T-helper 22 cell (primary cell): ENCODE data around the gene SLC16A5.
"Not testable (repeated sequence)": the region's sequence is repeated elsewhere in the genome, so short reads cannot be mapped to it uniquely, and the experiment has no call there.

Experiments used
- DNase-seq: peaks from one replicate; pipeline ENCODE4 v3.0.0-alpha.2; 2020; ENCODE audit warnings: low read depth

The SLC16A5 gene

DNA sequence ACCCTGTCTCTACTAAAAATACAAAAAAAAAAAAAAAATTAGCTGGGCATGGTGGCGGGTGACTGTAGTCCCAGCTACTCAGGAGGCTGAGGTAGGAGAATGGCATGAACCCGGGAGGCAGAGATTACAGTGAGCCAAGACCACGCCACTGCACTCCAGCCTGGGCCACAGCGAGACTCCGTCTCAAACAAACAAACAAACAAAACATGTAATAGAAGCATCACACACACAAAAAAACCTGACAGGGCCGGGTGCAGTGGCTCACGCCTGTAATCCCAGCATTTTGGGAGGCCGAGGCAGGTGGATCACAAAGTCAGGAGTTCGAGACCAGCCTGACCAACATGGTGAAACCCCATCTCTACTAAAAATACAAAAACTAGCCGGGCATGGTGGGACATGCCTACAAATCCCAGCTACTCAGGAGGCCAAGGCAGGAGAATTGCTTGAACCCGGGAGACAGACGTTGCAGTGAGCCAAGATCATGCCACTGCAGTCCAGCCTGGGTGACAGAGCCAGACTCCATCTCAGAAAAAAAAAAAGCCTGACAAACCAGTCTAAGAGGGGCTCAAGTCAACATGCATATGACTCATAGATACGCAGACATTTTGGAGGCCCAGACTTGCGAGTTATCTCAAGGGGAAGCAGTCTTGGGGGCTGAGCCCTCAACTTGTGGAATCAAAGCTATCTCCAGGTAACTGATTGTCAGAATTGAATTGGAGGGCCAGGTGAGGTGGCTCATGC is 46.0 kb downstream of the SLC16A5 start:
- DNase-seq: not testable (repeated sequence)

DNA sequence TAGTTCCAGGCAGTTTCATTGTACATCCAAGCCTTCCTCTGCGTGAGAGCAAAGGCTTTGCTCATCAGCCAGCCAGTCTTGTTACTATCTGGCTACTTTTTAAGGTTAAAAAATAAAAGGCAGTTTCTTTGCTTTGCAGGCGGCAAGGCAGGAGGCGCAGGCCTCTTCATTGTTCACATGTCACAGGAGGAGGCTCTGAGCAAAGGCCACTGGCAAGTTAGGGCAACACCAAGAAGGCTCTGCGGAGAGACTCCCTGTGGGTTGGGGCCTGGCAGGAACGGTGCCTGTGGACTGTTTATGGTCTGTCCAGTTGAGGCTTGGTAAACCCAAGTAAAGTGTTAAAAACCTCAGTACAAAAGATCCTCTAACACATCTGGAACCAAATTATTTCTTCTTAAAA is 47.7 kb downstream of the SLC16A5 start:
- DNase-seq: no peak

DNA sequence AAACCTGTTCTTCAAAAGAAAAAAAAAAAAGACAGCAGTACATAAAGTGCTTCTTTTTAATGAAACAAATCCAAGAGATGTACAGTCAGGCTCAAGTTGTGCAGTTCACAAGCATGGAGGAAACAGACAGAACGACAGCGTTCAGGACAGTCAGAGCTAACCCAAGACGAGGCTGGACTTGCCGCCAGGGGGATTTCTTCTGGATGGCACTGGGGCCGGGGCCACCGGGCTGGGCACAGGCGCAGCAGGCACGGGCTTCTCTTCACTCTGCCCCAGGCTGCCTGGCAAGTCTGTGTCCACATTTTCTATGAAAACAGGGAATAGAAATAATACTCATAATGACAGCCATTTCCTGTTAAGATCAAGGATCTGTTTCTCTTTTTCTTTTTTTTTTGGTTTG is 48.2 kb downstream of the SLC16A5 start:
- no peak for DNase-seq

- not testable (repeated sequence) for DNase-seq
Observed at GRCh38 chr17:75137762-75138161, 50.0 kb downstream of the SLC16A5 start.

GRCh38 chr17:75138519-75138918 is 50.8 kb downstream of the SLC16A5 start:
- no peak for DNase-seq

DNA sequence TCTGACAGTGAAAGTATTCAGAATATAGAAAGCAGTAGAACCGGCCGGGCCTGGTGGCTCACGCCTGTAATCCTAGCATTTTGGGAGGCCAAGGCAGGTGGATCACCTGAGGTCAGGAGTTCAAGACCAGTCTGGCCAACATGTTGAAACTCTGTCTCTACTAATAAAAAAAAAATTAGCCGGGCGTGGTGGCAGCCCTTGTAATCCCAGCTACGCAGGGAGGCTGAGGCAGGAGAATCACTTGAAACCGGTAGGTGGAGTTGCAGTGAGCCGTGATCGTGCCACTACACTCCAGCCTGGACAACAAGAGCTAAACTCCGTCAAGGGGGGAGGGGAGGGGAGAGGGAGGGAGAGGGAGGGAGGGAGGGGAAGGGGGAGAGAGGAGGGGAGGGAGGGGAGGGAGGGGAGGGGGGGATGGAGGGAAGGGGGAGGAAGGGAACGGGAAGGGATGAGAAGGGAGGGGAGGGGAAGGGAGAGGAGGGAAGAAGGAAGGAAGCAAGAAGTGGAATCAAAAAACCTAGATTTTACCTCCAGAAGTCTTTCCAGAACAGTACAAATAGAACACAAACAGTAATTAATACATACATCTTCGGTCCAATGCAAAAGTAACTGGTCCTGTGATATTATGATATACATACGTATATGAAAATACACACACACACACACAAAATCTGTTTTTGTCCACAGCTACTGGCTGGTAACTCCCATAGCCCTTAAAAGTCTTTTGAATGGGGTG is 54.6 kb downstream of the SLC16A5 start:
- DNase-seq: no peak

DNA sequence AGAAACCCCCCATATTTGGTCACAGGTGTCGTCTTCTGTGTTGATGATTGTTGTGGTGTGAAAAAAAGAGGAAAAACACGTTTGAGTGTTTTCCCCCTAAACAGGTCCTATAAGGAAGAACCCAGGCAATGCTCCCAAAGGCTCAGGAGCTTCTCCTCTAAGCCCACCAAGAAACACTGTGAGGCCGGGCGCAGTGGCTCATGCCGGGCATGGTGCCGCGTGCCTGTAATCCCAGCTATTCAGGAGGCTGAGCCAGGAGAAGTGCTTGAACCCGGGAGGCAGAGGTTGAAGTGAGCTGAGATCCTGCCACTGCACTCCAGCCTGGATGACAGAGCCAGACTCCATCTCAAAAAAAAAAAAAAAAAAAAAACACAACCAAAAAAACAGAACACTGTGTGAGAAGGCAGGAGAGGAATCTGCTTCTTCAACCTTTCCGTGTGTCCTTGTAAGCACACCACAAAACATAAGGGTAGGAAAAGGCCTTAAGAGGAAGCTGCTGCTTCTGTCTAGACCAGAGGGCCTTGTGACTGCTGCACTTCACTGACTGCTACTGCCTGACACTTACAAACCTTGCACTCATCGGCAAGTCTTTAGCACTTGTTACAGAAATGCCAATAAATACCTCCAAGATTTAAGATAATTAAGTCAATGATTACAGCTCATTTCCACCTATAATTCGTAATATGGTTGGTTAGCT is 57.2 kb downstream of the SLC16A5 start:
- DNase-seq: no peak

DNA sequence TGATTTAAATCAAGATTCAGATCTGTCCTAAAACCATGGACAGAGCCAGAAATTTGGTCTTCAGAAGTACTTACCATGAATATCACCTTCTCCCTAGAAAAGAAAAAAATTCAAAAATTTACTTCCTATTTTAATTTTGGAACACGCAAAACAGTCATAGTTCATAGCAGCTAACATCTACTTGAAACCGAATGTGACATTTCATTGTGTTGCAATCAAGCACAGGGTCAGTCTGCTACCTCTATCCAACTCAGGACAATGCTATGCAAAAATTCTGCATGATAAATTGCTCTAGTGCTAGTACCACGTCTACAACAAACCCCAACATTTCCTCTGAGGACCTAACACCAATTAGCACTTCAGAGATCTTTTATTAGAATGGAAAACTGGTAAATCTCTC is 58.8 kb downstream of the SLC16A5 start:
- DNase-seq: no peak

- no peak for DNase-seq
Observed at GRCh38 chr17:75147878-75148546, 60.3 kb downstream of the SLC16A5 start.

- DNase-seq: no peak
Observed at GRCh38 chr17:75151930-75152329, 64.2 kb downstream of the SLC16A5 start.

DNA sequence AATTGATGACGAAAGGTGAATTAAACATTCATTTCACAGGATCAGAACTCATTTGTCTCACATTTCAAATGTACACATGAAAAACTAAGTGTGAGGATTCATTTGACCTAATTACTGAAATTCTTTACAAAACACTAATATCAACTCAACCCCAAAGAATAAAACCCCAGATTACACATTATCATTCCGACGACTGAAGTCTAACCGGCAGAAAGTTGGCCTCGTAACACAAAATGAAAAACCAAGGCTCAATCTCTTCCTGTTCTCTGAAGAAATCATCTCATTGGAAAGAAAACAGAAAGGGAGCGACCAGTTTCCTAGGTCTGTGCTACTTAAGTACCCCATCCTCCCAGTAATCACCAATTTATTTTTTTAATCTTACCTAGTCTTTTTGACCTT is 64.8 kb downstream of the SLC16A5 start:
- DNase-seq: no peak

- no peak for DNase-seq
Observed at GRCh38 chr17:75152922-75153779, 65.4 kb downstream of the SLC16A5 start.

DNA sequence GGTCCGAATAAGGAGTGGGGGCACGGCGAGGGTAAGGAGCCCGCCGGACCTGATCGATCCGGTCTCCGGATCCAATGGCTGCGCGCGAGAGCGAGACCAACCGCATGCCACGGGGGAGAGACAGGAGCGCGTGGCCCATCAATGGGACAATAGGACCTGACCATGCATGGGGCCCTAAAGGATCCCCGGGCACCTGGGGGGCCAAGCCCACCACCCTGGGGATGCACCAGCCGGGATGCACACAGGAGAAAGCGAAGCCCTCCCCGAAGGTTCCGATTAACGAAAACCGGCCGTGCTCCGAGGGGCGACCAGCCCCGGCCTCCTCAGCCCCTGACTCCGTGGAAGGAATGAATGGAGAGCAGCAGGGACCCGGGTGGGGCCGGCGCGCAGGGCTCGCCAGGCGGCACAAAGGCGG is 66.0 kb downstream of the SLC16A5 start:
- DNase-seq: no peak

DNA sequence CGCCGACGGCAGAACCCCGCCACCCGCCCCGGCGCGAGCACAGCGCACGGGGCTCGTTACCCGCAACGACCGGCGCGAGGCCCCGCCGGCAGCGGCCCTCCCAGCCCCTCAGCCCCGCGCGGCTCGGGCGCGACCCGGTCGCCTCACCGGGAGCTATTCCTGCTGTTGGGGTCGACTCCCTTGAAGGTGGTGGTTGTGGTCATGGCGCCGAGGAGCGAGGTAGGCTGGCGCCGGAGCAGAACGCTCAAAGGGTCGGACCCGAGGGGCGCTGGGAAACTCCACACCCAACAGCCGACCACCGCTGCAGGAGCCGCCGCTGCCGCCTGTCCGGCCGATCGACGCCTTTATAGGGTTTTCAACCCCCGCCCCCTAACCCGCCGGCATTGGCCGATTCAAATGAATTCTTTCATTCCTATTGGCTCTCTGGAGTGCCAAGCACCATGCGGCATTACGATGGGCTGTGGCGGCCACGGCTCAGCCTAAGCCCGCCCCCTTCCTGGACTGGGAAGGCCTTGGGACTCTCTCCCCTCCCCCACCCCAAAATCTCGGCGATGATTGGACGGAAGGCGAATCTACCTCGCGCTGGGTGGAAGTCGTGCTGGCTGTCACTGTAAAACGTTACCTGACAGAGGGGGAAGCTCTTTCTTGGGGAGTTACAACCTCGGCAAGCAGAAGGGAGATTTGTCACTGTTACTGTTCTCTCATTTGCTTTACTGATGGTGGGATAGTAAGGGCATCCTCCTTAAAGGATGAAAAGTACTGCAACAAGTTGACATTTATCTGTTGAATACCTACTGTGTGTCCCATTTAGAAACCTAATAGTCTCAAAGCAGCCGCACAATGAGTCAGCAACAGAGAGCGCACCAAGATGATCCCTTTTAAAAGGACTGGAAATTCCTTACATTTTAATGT is 66.7 kb downstream of the SLC16A5 start, which contains the start of gene JPT1:
TSS of gene JPT1 (minus strand) at position 318 of the 912 bp plus-strand sequence. CDS start at position 203, 115 bp downstream.
- peak; percentile 98 for DNase-seq

GRCh38 chr17:75155191-75155601 is 67.4 kb downstream of the SLC16A5 start:
- no peak for DNase-seq
